HG02970 (cell line): ENCODE results near the gene NANOGP8.
"Not testable (repeated sequence)": the region's sequence is repeated elsewhere in the genome, so short reads cannot be mapped to it uniquely, and the experiment has no call there.

Experiments used
- ATAC-seq: cut with Tn5 transposase; IDR thresholded peaks from one replicate; pipeline ENCODE4 v1.9.1; 2021; ENCODE audit warnings: mild to moderate bottlenecking, moderate library complexity, moderate number of reproducible peaks; ENCODE audit not compliant: unreplicated experiment, low FRiP score

NANOGP8 gene

GRCh38 chr15:35085176-35085919 lies at the start of gene NANOGP8:
Gene NANOGP8 (minus strand): TSS chr15:35085295. CDS start chr15:35085110, 185 bp downstream.
- ATAC-seq = not testable (repeated sequence)

GRCh38 chr15:35134299-35134698 lies 49.2 kb upstream of the NANOGP8 start:
- ATAC-seq = no peak

- no peak for ATAC-seq
Measured at GRCh38 chr15:35130245-35130644, 45.1 kb upstream of the NANOGP8 start.

GRCh38 chr15:35129361-35129760 lies 44.3 kb upstream of the NANOGP8 start:
- ATAC-seq = no peak

GRCh38 chr15:35127717-35128116 lies 42.6 kb upstream of the NANOGP8 start:
- ATAC-seq = no peak

GRCh38 chr15:35126236-35126635 lies 41.1 kb upstream of the NANOGP8 start:
- ATAC-seq = no peak

- no peak for ATAC-seq
Measured at GRCh38 chr15:35123743-35124142, 38.6 kb upstream of the NANOGP8 start.

- ATAC-seq = no peak
Measured at GRCh38 chr15:35121611-35122359, 36.7 kb upstream of the NANOGP8 start.

GRCh38 chr15:35120173-35120572 lies 35.1 kb upstream of the NANOGP8 start:
- no peak for ATAC-seq

- no peak for ATAC-seq
Measured at GRCh38 chr15:35118960-35119359, 33.9 kb upstream of the NANOGP8 start.

GRCh38 chr15:35117543-35118265 lies 32.6 kb upstream of the NANOGP8 start:
- no peak for ATAC-seq

- ATAC-seq = no peak
Measured at GRCh38 chr15:35115155-35115725, 30.1 kb upstream of the NANOGP8 start.

- ATAC-seq = no peak
Measured at GRCh38 chr15:35112346-35112745, 27.3 kb upstream of the NANOGP8 start.

GRCh38 chr15:35111861-35112260 lies 26.8 kb upstream of the NANOGP8 start:
- no peak for ATAC-seq

GRCh38 chr15:35108453-35108852 lies 23.4 kb upstream of the NANOGP8 start:
- ATAC-seq = no peak

- no peak for ATAC-seq
Measured at GRCh38 chr15:35107561-35107960, 22.5 kb upstream of the NANOGP8 start.

- no peak for ATAC-seq
Measured at GRCh38 chr15:35107122-35107521, 22.0 kb upstream of the NANOGP8 start.

- no peak for ATAC-seq
Measured at GRCh38 chr15:35104526-35105147, 19.5 kb upstream of the NANOGP8 start.

- ATAC-seq = no peak
Measured at GRCh38 chr15:35102186-35102585, 17.1 kb upstream of the NANOGP8 start.

GRCh38 chr15:35101335-35101734 lies 16.2 kb upstream of the NANOGP8 start:
- no peak for ATAC-seq
